Epithelial cell of proximal tubule (primary cell): ENCODE data around the gene PARD3B. TPM values are rescaled to one million over a fixed set of nuclear protein-coding genes. Genes with fewer than 3 reads are reported as not detected.

Source experiments
- DNase-seq: peaks from one replicate; pipeline ENCODE4 v3.0.0-alpha.2; 2011; ENCODE audit warnings: low read depth
- H3K4me3 ChIP-seq: 2 replicates; pipeline ENCODE4 v1.5.1; 2011; ENCODE audit warnings: low read depth, mild to moderate bottlenecking, low read length
- CTCF ChIP-seq: conservative IDR thresholded peaks from 2 replicates; pipeline ENCODE4 v1.5.1; 2012; ENCODE audit warnings: low read depth, mild to moderate bottlenecking, low read length
- total RNA-seq: library from RNA; depleted of rRNA; stranded (reverse); fragments of >200 nt; gene quantifications from 2 replicates; pipeline ENCODE4 v1.2.3, GENCODE V29; 2015

The PARD3B gene
- total RNA-seq, 1 donor from 2014 or later = 3.6 TPM

- TF ChIP-seq CTCF = no peak
- no peak overlapping the region for H3K4me3 ChIP-seq
- DNase-seq = no peak
Observed at GRCh38 chr2:205175831-205176230, 630.6 kb downstream of the PARD3B start.

- no peak for DNase-seq
- H3K4me3 ChIP-seq = no peak overlapping the region
- TF ChIP-seq CTCF = no peak
Observed at GRCh38 chr2:205176546-205176945, 631.3 kb downstream of the PARD3B start.

GRCh38 chr2:205177546-205177945 is 632.3 kb downstream of the PARD3B start:
- no peak overlapping the region for H3K4me3 ChIP-seq
- no peak for TF ChIP-seq CTCF
- DNase-seq = no peak

GRCh38 chr2:205180730-205181129 is 635.5 kb downstream of the PARD3B start:
- no peak for TF ChIP-seq CTCF
- H3K4me3 ChIP-seq = no peak overlapping the region
- DNase-seq = no peak

- no peak for TF ChIP-seq CTCF
- DNase-seq = no peak
- H3K4me3 ChIP-seq = no peak overlapping the region
Observed at GRCh38 chr2:205187731-205188130, 642.5 kb downstream of the PARD3B start.

GRCh38 chr2:205188239-205189138 is 643.2 kb downstream of the PARD3B start:
- no peak for DNase-seq
- no peak for TF ChIP-seq CTCF
- no peak overlapping the region for H3K4me3 ChIP-seq

GRCh38 chr2:205189301-205189700 is 644.0 kb downstream of the PARD3B start:
- no peak for TF ChIP-seq CTCF
- no peak overlapping the region for H3K4me3 ChIP-seq
- DNase-seq = no peak
